ENCODE data around the gene UBE2D4.

Gene UBE2D4

GRCh38 chr7:43906331-43907010 is 19.8 kb upstream of the UBE2D4 start, which contains the start of gene URGCP:
URGCP (minus strand) TSS chr7:43906596; CDS start chr7:43906575, 21 bp downstream.
- peak; percentile 25 to 33 for DNase-seq (ENCODE audit: low read depth in 1 of 2, low spot score in 1 of 2)

- DNase-seq (ENCODE audit: low read depth in 1 of 2, low spot score in 1 of 2): no peak
Measured at GRCh38 chr7:43914795-43915194, 11.4 kb upstream of the UBE2D4 start.

GRCh38 chr7:43915907-43916306 is 10.3 kb upstream of the UBE2D4 start:
- DNase-seq (ENCODE audit: low read depth in 1 of 2, low spot score in 1 of 2): no peak

GRCh38 chr7:43921423-43921822 is 4.8 kb upstream of the UBE2D4 start:
- DNase-seq (ENCODE audit: low read depth in 1 of 2, low spot score in 1 of 2): no peak

GRCh38 chr7:43922726-43923125 is 3.5 kb upstream of the UBE2D4 start:
- no peak for DNase-seq (ENCODE audit: low read depth in 1 of 2, low spot score in 1 of 2)

- DNase-seq (ENCODE audit: low read depth in 1 of 2, low spot score in 1 of 2): no peak
Measured at GRCh38 chr7:43926798-43927123, 525 bp downstream of the UBE2D4 start.

GRCh38 chr7:43927810-43928209 is 1.6 kb downstream of the UBE2D4 start:
- no peak for DNase-seq (ENCODE audit: low read depth in 1 of 2, low spot score in 1 of 2)

- DNase-seq (ENCODE audit: low read depth in 1 of 2, low spot score in 1 of 2): no peak
Measured at GRCh38 chr7:43929529-43930457, 3.6 kb downstream of the UBE2D4 start.

- no peak for DNase-seq (ENCODE audit: low read depth in 1 of 2, low spot score in 1 of 2)
Measured at GRCh38 chr7:43931346-43931745, 5.1 kb downstream of the UBE2D4 start.

GRCh38 chr7:43933902-43934560 is 7.8 kb downstream of the UBE2D4 start:
- no peak for DNase-seq (ENCODE audit: low read depth in 1 of 2, low spot score in 1 of 2)

- DNase-seq (ENCODE audit: low read depth in 1 of 2, low spot score in 1 of 2): no peak
Measured at GRCh38 chr7:43937444-43937843, 11.2 kb downstream of the UBE2D4 start.

GRCh38 chr7:43938892-43939482 is 12.8 kb downstream of the UBE2D4 start:
- no peak for DNase-seq (ENCODE audit: low read depth in 1 of 2, low spot score in 1 of 2)

GRCh38 chr7:43942250-43942649 is 16.0 kb downstream of the UBE2D4 start:
- DNase-seq (ENCODE audit: low read depth in 1 of 2, low spot score in 1 of 2): no peak

- DNase-seq (ENCODE audit: low read depth in 1 of 2, low spot score in 1 of 2): no peak
Measured at GRCh38 chr7:43942997-43943396, 16.8 kb downstream of the UBE2D4 start.

- no peak for DNase-seq (ENCODE audit: low read depth in 1 of 2, low spot score in 1 of 2)
Measured at GRCh38 chr7:43943417-43944187, 17.4 kb downstream of the UBE2D4 start.

- DNase-seq (ENCODE audit: low read depth in 1 of 2, low spot score in 1 of 2): no peak
Measured at GRCh38 chr7:43944286-43944685, 18.1 kb downstream of the UBE2D4 start.

- no peak for DNase-seq (ENCODE audit: low read depth in 1 of 2, low spot score in 1 of 2)
Measured at GRCh38 chr7:43952028-43952427, 25.8 kb downstream of the UBE2D4 start.

GRCh38 chr7:43953071-43953470 is 26.8 kb downstream of the UBE2D4 start:
- DNase-seq (ENCODE audit: low read depth in 1 of 2, low spot score in 1 of 2): no peak

GRCh38 chr7:43954524-43955228 is 28.4 kb downstream of the UBE2D4 start:
- DNase-seq (ENCODE audit: low read depth in 1 of 2, low spot score in 1 of 2): no peak

GRCh38 chr7:43956027-43956426 is 29.8 kb downstream of the UBE2D4 start:
- no peak for DNase-seq (ENCODE audit: low read depth in 1 of 2, low spot score in 1 of 2)
